Left renal cortex interstitium (tissue), 4 donors: ENCODE results near the gene ASTN1. TPM values are rescaled to one million over a fixed set of nuclear protein-coding genes. Genes with fewer than 3 reads are reported as not detected.

Source experiments
- DNase-seq, 4 donors: peaks; one replicate each; pipeline ENCODE4 v3.0.0-alpha.2; 2013; ENCODE audit warnings: low read depth in 4 of 4, low spot score in 2 of 4, missing footprints in 1 of 4
- polyA plus RNA-seq, 4 donors: library from polyadenylated mRNA; unstranded; fragments of 120-200 nt; gene quantifications; one replicate each; pipeline ENCODE4 v1.2.1, GENCODE V29; 2013; ENCODE audit not compliant: insufficient read length in 4 of 4

Gene ASTN1
- polyA plus RNA-seq, 4 donors = 1.6 to 2.1 (median 1.8) TPM

- no peak for DNase-seq
Observed at GRCh38 chr1:176885341-176885740, 279.2 kb downstream of the ASTN1 start.

- DNase-seq = no peak
Observed at GRCh38 chr1:176884911-176885310, 279.6 kb downstream of the ASTN1 start.

- DNase-seq = no peak
Observed at GRCh38 chr1:176884286-176884685, 280.2 kb downstream of the ASTN1 start.

GRCh38 chr1:176880955-176881595 is 283.4 kb downstream of the ASTN1 start:
- DNase-seq = peak in 3 of 4 donors; percentile 53 to 75 (median 69)

- no peak for DNase-seq
Observed at GRCh38 chr1:176879784-176880620, 284.5 kb downstream of the ASTN1 start.

DNA sequence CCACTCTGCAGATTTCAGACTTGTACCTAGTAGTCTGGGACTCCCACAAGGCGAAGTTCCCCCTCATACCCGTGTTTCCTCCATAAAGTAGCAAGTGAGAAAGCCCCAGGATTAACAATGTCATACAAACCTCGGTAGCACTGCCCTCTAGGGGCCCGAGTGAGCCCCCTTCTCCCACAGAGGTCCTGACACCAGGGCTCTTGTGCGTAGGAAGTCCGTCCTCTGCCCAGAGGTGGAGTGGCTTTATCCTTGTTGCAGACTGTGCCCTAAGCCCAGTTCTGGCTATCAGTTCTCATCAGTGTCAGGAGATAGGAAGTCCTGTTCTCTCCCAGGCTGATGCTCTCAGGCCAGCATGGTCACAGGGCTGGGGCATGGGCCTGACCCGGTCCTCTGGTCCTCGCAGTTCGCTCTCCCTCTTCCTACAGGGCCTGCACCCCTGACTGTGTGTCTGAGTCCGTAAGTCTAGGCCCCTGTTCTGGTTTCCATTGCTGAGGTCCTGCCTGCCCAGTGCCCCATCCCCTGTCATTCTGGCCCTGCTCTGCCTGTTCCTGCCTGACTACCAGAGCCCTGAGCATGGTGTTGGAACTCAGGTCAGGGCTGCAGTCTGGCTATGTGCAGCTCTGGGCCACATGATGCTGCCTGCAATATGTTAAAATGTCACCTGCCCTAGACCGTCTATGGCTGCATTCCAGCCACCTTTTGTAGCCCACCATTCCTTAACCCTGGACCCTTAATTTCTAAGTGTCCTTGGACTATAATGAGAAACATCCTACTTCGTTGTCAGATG is 285.6 kb downstream of the ASTN1 start:
- no peak for DNase-seq

DNA sequence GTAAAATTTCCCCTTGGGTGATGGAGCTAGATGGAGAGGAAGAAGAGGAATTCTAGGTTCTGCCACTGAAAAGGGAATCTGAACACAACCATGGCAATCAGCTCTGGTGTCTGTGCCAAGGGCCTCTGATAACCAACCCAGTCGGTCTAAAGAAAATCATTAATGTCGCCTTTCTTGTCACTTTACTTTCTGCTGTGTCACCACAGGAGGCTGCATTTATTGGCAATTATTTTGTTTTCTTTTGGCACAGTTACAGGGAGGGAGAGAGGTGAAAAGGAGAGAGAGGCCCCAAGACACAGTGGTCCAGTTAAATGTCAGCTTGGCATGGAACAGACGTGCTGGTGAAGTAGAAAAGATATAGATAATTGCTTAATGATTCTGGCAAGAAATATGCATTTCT is 287.0 kb downstream of the ASTN1 start:
- no peak for DNase-seq

- no peak for DNase-seq
Observed at GRCh38 chr1:176876966-176877515, 287.5 kb downstream of the ASTN1 start.

DNA sequence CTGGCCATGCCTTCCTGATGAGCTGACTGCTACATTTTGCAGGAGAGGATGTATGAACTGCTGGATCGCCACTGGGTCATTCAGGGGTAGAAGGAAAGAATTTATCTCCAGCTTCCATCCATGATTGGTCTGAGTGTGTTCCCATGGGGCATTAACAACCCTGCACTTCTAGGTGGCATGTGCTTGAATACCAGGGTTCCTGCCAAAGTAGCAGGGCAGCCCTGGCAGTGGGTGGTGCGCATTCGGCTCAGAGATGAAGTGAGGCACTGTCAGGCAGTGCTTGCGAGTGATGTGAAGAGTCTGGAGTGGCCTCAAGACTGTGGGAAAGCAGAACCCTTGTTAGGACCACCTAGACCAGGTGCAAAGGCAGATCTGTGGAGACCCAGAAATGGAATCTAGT is 294.9 kb downstream of the ASTN1 start:
- no peak for DNase-seq

DNA sequence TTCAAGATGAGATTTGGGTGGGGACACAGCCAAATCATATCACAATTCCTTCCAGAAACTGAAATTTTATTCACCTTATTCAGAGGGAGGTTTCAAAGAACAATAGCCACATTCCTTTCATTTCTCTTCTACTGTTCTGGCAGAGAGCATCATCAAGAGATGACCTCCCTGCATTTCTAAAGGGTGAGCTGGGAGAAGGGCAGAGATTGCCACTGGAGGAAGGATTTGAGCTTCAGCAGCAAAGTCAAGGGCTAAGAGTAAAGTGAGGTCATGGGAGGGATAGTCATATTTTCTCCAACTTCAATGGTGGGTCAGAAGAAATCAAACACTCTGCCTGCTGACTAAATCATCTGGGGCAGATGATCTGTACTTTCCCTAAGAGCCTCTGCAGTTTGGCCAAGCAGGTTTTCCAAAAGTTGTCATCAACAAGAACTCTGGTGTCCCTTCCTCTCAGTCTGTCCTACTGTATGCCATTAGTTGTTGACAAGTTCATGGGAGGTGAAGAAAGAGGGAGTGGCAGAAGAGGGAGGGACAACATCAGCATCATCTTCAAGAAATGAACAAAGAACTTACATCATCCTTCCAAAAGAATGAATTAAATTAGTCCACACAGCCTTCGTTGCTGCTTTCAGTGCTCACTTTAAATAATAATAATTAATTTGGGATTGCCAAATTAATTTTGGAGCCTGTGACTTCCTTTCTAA is 298.3 kb downstream of the ASTN1 start:
- DNase-seq = no peak

GRCh38 chr1:176864211-176864610 is 300.3 kb downstream of the ASTN1 start:
- no peak for DNase-seq

DNA sequence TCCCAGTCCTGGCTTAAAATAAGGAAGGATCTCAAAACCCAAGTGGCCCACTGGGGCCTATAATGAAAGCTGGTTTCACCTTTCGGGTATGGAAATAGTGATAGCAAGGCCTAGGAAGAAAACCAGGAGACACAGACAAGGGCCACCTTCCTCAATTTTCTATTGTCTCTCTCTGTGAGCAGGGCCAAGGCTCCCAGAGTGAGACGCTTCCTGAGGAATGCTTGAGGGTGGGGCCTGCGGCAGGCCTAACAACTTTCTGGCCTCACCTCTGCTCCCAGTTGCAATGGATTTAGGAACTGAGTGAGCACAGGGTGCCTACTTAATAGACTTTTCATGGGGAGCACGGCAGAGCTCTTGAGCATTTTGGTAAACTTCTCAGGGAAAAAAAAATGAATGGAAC is 300.9 kb downstream of the ASTN1 start:
- no peak for DNase-seq

- DNase-seq = no peak
Observed at GRCh38 chr1:176858433-176858916, 306.0 kb downstream of the ASTN1 start.

DNA sequence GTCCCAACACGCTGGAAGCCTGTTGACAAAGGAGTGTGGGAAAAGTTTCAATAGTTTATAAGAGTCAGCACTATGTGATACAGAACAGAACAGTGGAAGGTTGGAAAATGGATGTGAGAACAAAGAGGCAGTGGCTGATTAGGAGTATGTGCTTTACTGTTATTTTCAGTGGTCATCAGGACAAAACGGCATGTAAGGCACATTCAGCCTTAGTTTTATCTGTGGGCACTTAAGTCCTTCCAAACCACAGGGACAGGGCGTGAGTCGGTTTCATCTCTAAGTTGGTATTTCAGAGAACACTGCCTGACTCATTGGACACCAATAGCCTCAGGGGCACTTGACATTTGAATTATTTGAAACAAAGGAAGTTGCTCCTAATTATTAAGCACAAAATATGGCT is 306.9 kb downstream of the ASTN1 start:
- DNase-seq = no peak

DNA sequence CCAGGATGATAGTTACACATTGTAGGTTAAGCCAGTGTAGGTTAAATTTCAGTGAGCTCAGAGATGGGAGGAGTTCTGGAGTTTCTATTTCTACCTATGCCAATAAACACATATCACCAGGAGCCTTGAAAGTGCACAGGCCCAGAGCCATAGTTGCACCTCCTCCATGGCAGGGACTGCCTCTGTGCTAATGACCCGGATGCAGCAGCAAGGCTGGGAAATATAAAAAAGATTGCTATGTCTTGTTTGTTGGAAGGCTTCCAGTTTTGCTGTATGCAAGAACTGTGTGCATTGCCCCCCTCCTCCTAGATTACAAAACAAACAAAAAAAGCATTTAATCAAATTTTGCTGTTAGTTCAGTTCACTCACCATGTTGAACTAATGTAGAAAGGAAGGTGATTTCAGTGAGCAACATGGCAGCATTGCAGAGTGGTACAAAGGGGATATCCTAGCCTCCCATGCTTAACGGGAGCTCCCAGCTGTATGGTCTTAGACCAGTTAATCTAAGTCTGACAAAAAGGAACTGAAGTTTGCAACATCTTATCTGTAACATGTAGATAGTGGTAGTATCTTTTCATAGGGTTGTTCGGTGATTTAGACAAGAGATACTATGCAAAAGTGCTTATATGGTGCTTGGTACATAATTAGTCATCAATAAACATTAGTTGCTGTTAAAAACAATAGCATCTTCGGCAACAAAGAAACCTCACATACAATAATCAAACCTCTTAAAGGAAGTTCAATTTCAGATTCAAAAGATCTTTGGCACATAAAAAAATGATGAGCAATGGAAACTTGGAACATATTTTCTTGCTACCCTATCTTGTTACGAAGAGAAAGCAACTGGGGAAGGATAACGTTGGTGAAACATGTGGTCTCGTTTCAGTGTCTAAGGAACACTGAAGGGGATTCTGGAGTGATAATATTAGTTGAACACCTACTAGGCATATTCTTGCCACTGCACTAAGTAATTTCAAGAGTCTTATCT is 309.5 kb downstream of the ASTN1 start:
- no peak for DNase-seq

- DNase-seq = no peak
Observed at GRCh38 chr1:176854121-176854520, 310.4 kb downstream of the ASTN1 start.

DNA sequence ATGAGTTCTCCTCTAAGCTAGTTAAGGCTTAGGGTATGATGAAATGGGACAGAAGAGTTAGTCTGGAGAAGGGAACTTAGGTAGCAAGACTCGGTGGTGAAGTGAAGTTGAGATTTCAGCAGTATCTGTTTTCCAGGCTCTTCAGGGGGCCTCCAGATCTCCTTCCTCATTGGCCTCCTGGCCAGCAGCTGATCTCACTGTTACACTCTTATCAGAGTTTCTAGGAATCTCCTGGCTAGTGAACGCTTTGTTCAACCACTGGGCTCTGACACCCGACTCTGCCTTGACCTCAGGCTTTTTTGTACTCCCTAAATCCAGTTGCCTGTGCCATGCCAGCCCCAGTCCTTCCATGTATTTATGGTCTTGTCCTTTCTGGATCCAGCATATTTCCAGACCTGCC is 311.0 kb downstream of the ASTN1 start:
- no peak for DNase-seq

DNA sequence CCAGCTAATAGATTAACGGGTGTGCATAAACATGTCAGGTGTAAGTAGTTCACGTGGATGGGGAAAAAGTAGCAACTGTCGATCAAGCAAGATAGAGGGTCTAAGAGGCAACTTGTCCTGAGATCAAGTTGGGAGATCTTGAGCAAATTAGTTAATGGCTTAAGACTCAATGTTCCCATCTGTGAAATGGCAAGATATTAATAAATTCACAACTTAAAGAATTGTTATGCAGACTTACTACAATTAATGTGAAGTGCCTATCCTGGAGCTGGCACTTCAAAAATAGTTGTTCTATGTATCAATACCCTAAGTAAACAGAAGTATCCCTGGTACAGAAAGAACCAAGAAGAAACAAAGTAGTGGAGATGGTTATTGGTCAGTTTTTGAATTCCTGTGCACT is 312.4 kb downstream of the ASTN1 start:
- DNase-seq = no peak

GRCh38 chr1:176850871-176851270 is 313.6 kb downstream of the ASTN1 start:
- DNase-seq = no peak
